Activated CD4-positive, alpha-beta memory T cell treated with anti-CD3 and anti-CD28 coated beads, Interleukin-2, amount 10 ng/mL, durations not matched to agents 7 days and 5 days (primary cell): Measurements from ENCODE around the gene CNIH2. TPM values are rescaled to one million over a fixed set of nuclear protein-coding genes. Genes with fewer than 3 reads are reported as not detected.
A peak's percentile ranks its signal among the peaks of the same experiment; 100 is the strongest.
"Not testable (repeated sequence)": the region's sequence is repeated elsewhere in the genome, so short reads cannot be mapped to it uniquely, and the experiment has no call there.

Source experiments
- CTCF ChIA-PET: fragments of 350-600 bp; sonication (Branson Sonifier 250); formaldehyde crosslinking; loops from one replicate; lab custom pipeline; 2021; ENCODE audit warnings: antibody characterized with exemption, inconsistent platforms; lab: Charles Lee
- POLR2A ChIA-PET: fragments of 350-600 bp; sonication (Branson Sonifier 250); formaldehyde crosslinking; loops from one replicate; lab custom pipeline; 2021; ENCODE audit warnings: antibody characterized with exemption; lab: Charles Lee
- DNase-seq: peaks from one replicate; pipeline ENCODE4 v3.0.0-alpha.2; 2020
- H3K27ac Mint-ChIP-seq: one replicate; pipeline ENCODE4 v1.8.0; 2021; ENCODE audit warnings: mild to moderate bottlenecking, mixed read lengths
- H3K27me3 Mint-ChIP-seq: one replicate; pipeline ENCODE4 v1.8.0; 2021; ENCODE audit warnings: mixed read lengths
- H3K36me3 Mint-ChIP-seq: one replicate; pipeline ENCODE4 v1.8.0; 2021; ENCODE audit warnings: low read depth, mixed read lengths
- H3K4me1 Mint-ChIP-seq: one replicate; pipeline ENCODE4 v1.8.0; 2021; ENCODE audit warnings: mixed read lengths
- H3K4me3 Mint-ChIP-seq: one replicate; pipeline ENCODE4 v1.8.0; 2021; ENCODE audit warnings: mild to moderate bottlenecking, mixed read lengths
- H3K9me3 Mint-ChIP-seq: one replicate; pipeline ENCODE4 v1.8.0; 2021; ENCODE audit warnings: mixed read lengths
- total RNA-seq, 2 experiments: library from RNA; stranded (reverse); gene quantifications; one replicate each; pipeline ENCODE4 v1.2.3, GENCODE V29; 2021

The CNIH2 gene
- total RNA-seq, 2 experiments from 2014 or later: 1.9 to 2.1 TPM

DNA sequence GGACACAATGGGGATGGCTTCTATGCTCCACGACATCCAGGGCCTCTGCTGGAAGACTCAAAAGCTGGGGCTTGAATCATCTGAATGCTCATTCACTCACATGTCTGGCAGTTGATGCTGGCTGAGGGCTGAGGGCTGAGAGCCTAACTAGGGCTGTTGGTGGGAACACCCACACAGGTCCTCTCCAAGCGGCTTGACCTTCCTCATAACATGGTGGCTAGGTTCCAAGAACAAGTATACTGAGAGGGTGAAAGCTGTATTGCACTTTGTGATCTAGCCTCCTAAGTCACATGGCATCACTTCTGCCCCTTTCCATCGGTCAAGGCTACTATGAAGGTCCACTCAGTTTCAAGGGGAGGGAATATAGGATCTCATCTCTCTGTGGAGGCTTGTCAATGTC, 21.2 kb downstream of the CNIH2 start:
- Mint-ChIP-seq H3K9me3 (no peaks in the 10 kb centered on the region), H3K27ac (no peak overlapping the region), H3K27me3 (peaks cover 3% of the 10 kb centered on the region), H3K4me3 (no peak overlapping the region), H3K4me1 (no peaks in the 10 kb centered on the region), H3K36me3 (no peaks in the 10 kb centered on the region)
- DNase-seq: no peak
- ChIA-PET POLR2A (no interaction called here), CTCF (interaction anchor here (3.3 kb wide), 1 partner anchor 13 kb away, joined by 12 read pairs; no protein-coding TSS in a partner anchor)

DNA sequence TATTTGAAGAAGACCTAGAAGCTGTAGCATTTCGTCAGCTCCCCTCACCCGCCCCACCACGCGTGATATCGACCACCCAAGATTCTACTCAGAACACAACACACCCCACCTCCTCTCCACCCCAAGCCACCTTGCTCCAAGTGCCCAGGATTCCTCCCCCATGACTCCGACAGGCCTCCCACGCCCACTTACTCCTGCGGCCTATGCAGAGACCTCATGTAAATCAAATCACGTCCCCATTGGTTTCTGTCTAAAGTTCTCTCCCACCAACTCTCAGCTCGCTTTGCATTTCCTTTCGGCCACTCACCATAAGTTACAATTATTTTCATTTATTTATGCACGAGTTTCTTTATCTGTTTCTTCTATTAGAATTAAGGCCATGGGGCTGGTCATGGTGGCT, 24.7 kb downstream of the CNIH2 start:
- no peaks in the 10 kb centered on the region for H3K9me3 Mint-ChIP-seq
- H3K27ac Mint-ChIP-seq: no peak overlapping the region
- H3K4me3 Mint-ChIP-seq: no peak overlapping the region
- DNase-seq: no peak
- no peaks in the 10 kb centered on the region for H3K36me3 Mint-ChIP-seq
- CTCF ChIA-PET: interaction anchor here (0.7 to 1.5 kb wide), 3 partner anchors 9 to 277 kb away, joined by 3 to 6 read pairs (median 3); no protein-coding TSS in a partner anchor
- H3K27me3 Mint-ChIP-seq: peaks cover 3% of the 10 kb centered on the region
- no peaks in the 10 kb centered on the region for H3K4me1 Mint-ChIP-seq
- POLR2A ChIA-PET: interaction anchor here (1.2 kb wide), 1 partner anchor 14 kb away, joined by 3 read pairs; the partner anchor contains the start of gene YIF1A

- peaks cover 16% of the 10 kb centered on the region for H3K4me1 Mint-ChIP-seq
- POLR2A ChIA-PET: no interaction called here
These were observed 31.5 kb downstream of the CNIH2 start for GRCh38 chr11:66309475-66309874.

DNA sequence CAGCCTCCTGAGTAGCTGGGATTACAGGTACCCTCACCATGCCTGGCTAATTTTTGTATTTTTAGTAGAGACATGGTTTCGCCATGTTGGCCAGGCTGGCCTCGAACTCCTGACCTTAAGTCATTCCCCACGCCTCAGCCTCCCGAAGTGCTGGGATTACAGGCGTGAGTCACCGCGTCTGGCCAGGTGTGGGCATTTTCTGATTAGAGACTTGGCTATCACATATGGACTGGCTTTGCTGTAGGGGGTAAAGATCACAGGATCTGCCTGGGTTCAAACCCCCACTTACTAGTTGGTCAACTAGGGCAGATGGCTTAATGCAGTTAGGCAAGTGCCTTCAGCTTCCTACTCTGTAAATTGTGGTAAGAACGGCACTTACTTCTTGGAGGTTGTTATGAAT, 32.3 kb downstream of the CNIH2 start:
- Mint-ChIP-seq H3K4me1 (peaks cover 16% of the 10 kb centered on the region), H3K4me3 (no peak overlapping the region), H3K36me3 (no peaks in the 10 kb centered on the region), H3K9me3 (no peaks in the 10 kb centered on the region), H3K27ac (no peak overlapping the region), H3K27me3 (peaks cover 9% of the 10 kb centered on the region)
- ChIA-PET CTCF (interaction anchor here (3.1 to 3.3 kb wide), 2 partner anchors 20 to 74 kb away, joined by 52 to 73 read pairs; no protein-coding TSS in a partner anchor), POLR2A (no interaction called here)
- DNase-seq: no peak

More at GRCh38 chr11:66309475-66309874, 31.5 kb downstream of the CNIH2 start:
- H3K4me3 Mint-ChIP-seq: no peak overlapping the region
- CTCF ChIA-PET: no interaction called here
- no peak for DNase-seq
- no peaks in the 10 kb centered on the region for H3K36me3 Mint-ChIP-seq
- no peak overlapping the region for H3K27ac Mint-ChIP-seq
- no peaks in the 10 kb centered on the region for H3K9me3 Mint-ChIP-seq
- H3K27me3 Mint-ChIP-seq: peaks cover 8% of the 10 kb centered on the region

DNA sequence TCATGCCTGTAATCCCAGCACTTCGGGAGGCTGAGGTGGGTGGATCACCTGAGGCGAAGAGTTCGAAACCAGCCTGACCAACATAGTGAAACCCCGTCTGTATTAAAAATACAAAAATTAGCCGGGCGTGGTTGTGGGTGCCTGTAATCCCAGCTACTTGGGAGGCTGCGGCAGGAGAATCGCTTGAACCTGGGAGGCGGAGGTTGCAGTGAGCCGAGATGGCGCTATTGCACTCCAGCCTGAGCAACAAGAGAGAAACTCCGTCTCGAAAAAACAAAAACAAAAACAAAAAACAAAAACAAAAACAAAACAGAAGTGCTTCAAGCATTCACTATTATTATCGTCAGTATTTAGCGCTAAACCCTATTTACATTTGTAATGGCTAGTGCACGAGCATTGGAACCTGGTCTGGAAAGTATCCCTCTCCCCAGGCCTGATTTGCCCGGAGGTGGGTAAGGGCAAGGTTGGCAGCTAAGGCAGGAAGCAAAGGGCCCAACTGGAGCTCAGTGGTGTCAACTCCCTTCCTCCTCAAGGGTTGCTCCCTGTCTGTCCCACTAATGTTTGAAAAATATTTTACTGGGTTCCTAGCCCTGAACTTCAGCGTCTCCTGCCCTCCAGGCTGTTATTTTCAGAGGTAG, 32.9 kb downstream of the CNIH2 start:
- CTCF ChIA-PET: interaction anchor here (0.6 to 3.3 kb wide), 24 partner anchors 9 to 128 kb away, joined by 3 to 73 read pairs (median 10); partner anchors contain the start of genes B4GAT1, BRMS1, MRPL11 and RIN1
- Mint-ChIP-seq H3K27me3 (peaks cover 10% of the 10 kb centered on the region), H3K4me1 (peaks cover 16% of the 10 kb centered on the region)
- not testable (repeated sequence) for DNase-seq, H3K27ac Mint-ChIP-seq, H3K4me3 Mint-ChIP-seq, H3K9me3 Mint-ChIP-seq, H3K36me3 Mint-ChIP-seq
- POLR2A ChIA-PET: interaction anchor here (0.7 to 3.9 kb wide), 11 partner anchors 14 to 306 kb away, joined by 3 to 30 read pairs (median 7); partner anchors contain the start of genes B4GAT1, BRMS1, DPP3 and RBM14

- H3K36me3 Mint-ChIP-seq: no peaks in the 10 kb centered on the region
- no peaks in the 10 kb centered on the region for H3K9me3 Mint-ChIP-seq
- peaks cover 10% of the 10 kb centered on the region for H3K27me3 Mint-ChIP-seq
- ChIA-PET CTCF (interaction anchor here (0.6 to 3.3 kb wide), 27 partner anchors 9 to 366 kb away, joined by 3 to 73 read pairs (median 9); partner anchors contain the start of genes B4GAT1, BRMS1, DPP3 and MRPL11), POLR2A (interaction anchor here (0.7 to 3.9 kb wide), 13 partner anchors 13 to 305 kb away, joined by 3 to 30 read pairs (median 7); partner anchors contain the start of genes B4GAT1, BRMS1, DPP3 and RBM14)
- peaks cover 16% of the 10 kb centered on the region for H3K4me1 Mint-ChIP-seq
- H3K27ac Mint-ChIP-seq: peak overlapping the region; percentile 90
- H3K4me3 Mint-ChIP-seq: peak overlapping the region; percentile 85
- no peak for DNase-seq
These were observed 33.5 kb downstream of the CNIH2 start for GRCh38 chr11:66311470-66311964.

DNA sequence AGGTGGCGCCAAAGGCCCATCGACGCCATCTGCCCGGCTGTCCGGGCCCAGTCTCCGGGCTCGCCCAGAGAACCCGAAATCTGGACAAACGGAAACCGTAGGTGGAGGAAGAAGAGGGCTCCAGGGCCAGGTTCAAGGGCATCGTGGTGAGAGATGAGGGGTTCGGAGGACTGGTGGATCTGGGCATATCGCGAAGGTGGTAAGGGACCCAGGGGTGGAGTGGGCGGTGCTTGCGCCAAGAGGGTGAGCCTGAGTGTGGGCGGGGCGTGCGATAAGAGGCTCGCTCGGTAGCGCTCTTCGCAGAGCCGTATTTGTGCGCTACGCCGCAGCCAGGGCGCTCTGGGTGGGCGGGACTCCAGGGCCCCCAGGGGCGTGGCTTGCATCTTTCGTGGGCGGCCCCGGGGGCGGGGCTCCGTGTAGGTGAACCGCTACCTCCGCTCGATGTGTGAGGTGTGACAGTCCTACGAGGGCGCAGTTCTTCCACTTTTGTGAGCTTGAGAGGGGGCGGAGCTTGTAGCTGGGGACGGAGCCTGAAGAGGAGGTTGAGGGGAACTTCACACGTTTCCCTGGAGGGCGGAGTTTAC, 34.1 kb downstream of the CNIH2 start:
- H3K27ac Mint-ChIP-seq: peak overlapping the region; percentile 90
- CTCF ChIA-PET: interaction anchor here (0.6 to 3.3 kb wide), 34 partner anchors 10 to 366 kb away, joined by 3 to 73 read pairs (median 5); partner anchors contain the start of genes B4GAT1, BRMS1, DPP3 and MRPL11
- DNase-seq: peak; percentile 97
- peaks cover 16% of the 10 kb centered on the region for H3K4me1 Mint-ChIP-seq
- H3K9me3 Mint-ChIP-seq: no peaks in the 10 kb centered on the region
- POLR2A ChIA-PET: interaction anchor here (0.7 to 3.9 kb wide), 17 partner anchors 12 to 304 kb away, joined by 3 to 30 read pairs (median 6); partner anchors contain the start of genes B4GAT1, BRMS1, DPP3 and RBM14
- H3K4me3 Mint-ChIP-seq: peak overlapping the region; percentile 85
- peaks cover 10% of the 10 kb centered on the region for H3K27me3 Mint-ChIP-seq
- H3K36me3 Mint-ChIP-seq: no peaks in the 10 kb centered on the region

DNA sequence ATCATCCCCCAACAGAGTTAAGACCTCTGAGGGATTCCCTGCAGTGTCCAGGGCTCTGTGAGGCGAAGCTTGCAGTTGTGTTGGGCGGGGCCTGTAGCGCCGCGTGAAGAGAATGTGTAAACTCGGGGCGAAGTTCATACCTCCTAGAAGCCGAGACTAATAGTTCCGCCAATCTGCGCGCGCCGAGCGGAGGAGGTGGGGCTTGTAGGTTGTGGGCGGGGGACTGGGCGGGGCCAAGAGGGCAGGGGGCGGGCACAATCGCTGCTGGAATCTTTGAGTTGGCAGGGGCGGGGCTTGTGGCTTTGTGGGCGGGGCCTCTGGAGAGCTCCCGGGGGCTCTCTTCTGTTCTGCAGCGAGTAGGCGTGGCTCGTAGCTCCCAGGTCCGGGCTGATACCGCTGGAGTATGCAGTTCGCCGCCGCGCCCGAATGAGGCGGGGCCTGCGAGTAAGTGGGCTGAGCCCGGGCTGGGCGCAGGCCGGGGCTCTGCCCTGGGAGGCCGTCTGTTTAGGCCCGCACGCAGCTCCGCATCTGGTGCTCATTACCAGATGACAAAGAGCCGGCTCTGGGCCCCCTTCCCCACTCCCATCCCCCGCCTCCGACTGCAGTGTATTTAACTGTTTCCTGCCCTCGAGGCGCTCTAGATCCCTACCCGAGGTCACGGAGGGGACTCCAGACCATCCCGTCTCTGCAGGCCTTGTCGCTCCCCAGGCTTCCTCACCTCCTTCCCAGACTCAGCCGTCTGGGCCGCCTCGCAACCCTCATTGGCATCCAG, 34.8 kb downstream of the CNIH2 start:
- POLR2A ChIA-PET: interaction anchor here (1.0 to 3.9 kb wide), 16 partner anchors 12 to 304 kb away, joined by 3 to 30 read pairs (median 6); partner anchors contain the start of genes B4GAT1, BRMS1, DPP3 and RBM14

GRCh38 chr11:66313321-66314185, 35.6 kb downstream of the CNIH2 start:
- no peaks in the 10 kb centered on the region for H3K9me3 Mint-ChIP-seq
- peak overlapping the region; percentile 65 for H3K27ac Mint-ChIP-seq
- H3K27me3 Mint-ChIP-seq: peaks cover 7% of the 10 kb centered on the region
- ChIA-PET CTCF (interaction anchor here (0.9 to 3.3 kb wide), 16 partner anchors 12 to 359 kb away, joined by 3 to 73 read pairs (median 13); partner anchors contain the start of genes B4GAT1, BRMS1, DPP3 and RIN1), POLR2A (interaction anchor here (1.4 to 3.9 kb wide), 11 partner anchors 11 to 303 kb away, joined by 4 to 30 read pairs (median 7); partner anchors contain the start of genes BRMS1, DPP3, RBM14 and TMEM151A)
- H3K36me3 Mint-ChIP-seq: no peaks in the 10 kb centered on the region
- peak overlapping the region; percentile 85 for H3K4me3 Mint-ChIP-seq
- no peak for DNase-seq
- H3K4me1 Mint-ChIP-seq: peaks cover 29% of the 10 kb centered on the region

More for the DNA sequence above, 34.8 kb downstream of the CNIH2 start:
- peak overlapping the region; percentile 90 for H3K27ac Mint-ChIP-seq
- no peaks in the 10 kb centered on the region for H3K36me3 Mint-ChIP-seq
- peaks cover 7% of the 10 kb centered on the region for H3K27me3 Mint-ChIP-seq
- peak overlapping the region; percentile 85 for H3K4me3 Mint-ChIP-seq
- no peaks in the 10 kb centered on the region for H3K9me3 Mint-ChIP-seq
- DNase-seq: peak; percentile 98
- CTCF ChIA-PET: interaction anchor here (0.6 to 3.3 kb wide), 28 partner anchors 9 to 365 kb away, joined by 3 to 73 read pairs (median 8); partner anchors contain the start of genes B4GAT1, BRMS1, DPP3 and MRPL11
- H3K4me1 Mint-ChIP-seq: peaks cover 21% of the 10 kb centered on the region

DNA sequence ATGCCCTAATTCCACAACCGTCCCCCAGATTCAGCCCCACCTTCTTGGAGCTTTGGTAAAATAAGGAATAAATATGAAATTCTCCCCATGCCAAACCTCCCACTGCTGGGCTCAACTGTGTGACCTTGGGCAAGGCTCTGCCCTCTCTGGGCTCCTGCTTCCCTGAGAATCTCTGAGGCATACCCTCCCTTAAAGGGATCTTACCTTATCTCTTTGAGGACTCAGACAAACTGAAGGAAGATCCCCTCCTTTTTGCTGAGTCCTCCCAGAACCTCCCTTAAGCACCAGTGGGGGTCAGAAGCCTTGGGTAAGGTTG, 36.2 kb downstream of the CNIH2 start:
- no peak for DNase-seq
- peaks cover 12% of the 10 kb centered on the region for H3K27me3 Mint-ChIP-seq
- H3K36me3 Mint-ChIP-seq: no peaks in the 10 kb centered on the region
- CTCF ChIA-PET: interaction anchor here (3.0 kb wide), 2 partner anchors 12 to 34 kb away, joined by 13 to 44 read pairs; partner anchors contain the start of gene B4GAT1
- peaks cover 34% of the 10 kb centered on the region for H3K4me1 Mint-ChIP-seq
- POLR2A ChIA-PET: interaction anchor here (3.3 to 3.9 kb wide), 2 partner anchors 12 to 24 kb away, joined by 28 to 30 read pairs; partner anchors contain the start of genes TMEM151A and YIF1A
- peaks cover 2% of the 10 kb centered on the region for H3K9me3 Mint-ChIP-seq
- H3K27ac Mint-ChIP-seq: peak overlapping the region; percentile 47
- peak overlapping the region; percentile 30 for H3K4me3 Mint-ChIP-seq
